Measurements from ENCODE around the gene CCDC152.
"Not testable (repeated sequence)": the region's sequence is repeated elsewhere in the genome, so short reads cannot be mapped to it uniquely, and the experiment has no call there.

Gene CCDC152

DNA sequence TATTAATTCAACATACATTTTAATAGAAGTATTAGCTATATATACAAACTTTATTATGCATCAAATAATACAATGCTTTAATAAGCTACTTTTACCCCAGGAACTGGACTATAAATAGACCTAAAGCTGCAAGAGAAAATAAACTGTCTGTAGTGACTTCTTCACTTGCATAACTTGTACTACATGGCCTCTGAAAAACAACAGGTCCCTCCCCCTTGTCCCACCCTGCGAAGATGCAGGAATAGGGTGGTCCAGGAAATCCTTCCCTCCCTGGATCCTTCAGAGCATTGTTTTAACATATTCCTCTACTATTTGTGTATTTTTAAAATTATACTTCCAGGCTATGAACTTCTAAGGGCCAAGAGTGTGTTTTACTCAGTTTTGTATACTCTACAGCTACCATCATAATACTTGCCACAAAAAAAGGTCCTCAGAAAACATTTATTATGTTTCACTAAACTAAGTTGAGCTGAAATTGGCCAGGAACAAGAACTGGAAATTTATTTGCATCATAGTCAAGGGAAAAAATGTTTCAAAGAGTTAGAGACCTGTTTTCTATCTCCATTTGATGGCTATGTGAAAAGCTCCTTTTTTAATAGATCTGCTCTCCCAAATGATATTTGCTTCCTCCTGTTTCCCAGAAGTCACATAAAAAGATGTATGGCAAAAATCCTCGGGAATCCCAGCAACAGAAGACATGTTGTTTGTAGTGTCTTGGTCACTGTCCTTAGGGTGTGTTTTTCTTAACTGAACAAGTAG, 70.3 kb downstream of the CCDC152 start:
- Mint-ChIP-seq H3K9me3 (no peaks in the 10 kb centered on the region), H3K27me3 (peaks cover 32% of the 10 kb centered on the region), H3K4me3 (no peak overlapping the region), H3K4me1 (no peaks in the 10 kb centered on the region), H3K27ac (ENCODE audit: low read depth) (no peak overlapping the region), H3K36me3 (ENCODE audit: insufficient read depth) (no peaks in the 10 kb centered on the region)
- DNase-seq (ENCODE audit: low spot score in 2 of 2): no peak
- ATAC-seq (replicated peaks; ENCODE audit: extremely low read depth, poor library complexity, severe bottlenecking): no peak

DNA sequence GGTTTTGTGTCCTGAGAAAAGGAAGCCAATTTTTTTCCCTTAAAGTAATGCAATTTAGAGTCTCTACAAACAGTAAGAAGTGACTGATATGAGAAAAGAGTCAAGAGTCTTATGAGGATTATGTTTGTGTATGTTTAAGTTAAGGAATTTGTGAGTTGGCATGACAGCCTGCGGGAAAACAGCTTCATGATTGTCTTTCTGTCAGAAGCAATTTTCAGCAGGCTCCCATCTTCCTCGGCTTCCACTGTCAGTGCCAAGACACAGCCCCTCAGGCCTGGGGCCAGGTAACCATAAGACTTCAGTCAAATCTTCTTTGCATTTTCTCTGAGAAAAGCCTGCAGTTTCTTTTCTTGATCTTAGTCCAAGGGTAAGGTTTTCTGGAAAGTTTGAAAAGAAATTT, 72.1 kb downstream of the CCDC152 start:
- Mint-ChIP-seq H3K9me3 (no peaks in the 10 kb centered on the region), H3K36me3 (ENCODE audit: insufficient read depth) (no peaks in the 10 kb centered on the region), H3K27me3 (peaks cover 48% of the 10 kb centered on the region), H3K4me1 (no peaks in the 10 kb centered on the region), H3K27ac (ENCODE audit: low read depth) (no peak overlapping the region), H3K4me3 (no peak overlapping the region)
- DNase-seq (ENCODE audit: low spot score in 2 of 2) (no peak), ATAC-seq (replicated peaks; ENCODE audit: extremely low read depth, poor library complexity, severe bottlenecking) (no peak)

DNA sequence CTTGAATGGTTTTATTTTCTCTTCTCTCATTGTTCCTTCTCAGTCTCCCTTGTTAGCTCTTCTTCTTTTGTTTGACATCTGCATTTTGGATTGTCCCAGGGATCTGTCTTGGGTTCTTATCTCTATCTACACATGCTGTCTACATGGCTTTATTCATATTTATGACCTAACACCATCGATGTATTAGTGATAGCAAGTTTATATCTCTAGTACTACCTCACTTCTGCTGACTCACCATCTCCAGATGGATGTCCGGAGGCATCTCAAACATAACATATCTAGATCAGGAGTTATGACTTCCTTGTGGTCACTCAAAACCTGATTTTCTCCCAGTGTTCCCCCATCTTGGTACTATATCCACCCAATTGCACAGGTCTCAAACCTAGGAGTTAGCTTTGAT, 74.3 kb downstream of the CCDC152 start:
- H3K4me3 Mint-ChIP-seq: no peak overlapping the region
- H3K27ac Mint-ChIP-seq (ENCODE audit: low read depth): no peak overlapping the region

DNA sequence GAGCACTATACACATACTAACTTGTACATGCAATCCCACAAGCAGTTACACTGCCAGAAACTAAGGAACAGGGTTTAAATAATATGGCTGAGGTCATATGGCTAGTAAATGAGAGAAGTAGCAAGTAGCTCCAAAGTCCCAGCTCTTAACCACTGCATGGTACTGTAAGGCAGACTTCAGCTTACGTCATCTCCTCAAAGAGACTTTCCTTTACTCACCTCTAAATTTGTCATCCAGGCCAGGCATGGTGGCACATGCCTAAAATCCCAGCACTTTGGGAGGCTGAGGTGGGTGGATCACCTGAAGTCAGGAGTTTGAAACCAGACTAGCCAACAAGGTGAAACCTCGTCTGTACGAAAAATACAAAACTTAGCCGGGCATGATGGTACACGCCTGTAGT, 75.4 kb downstream of the CCDC152 start:
- Mint-ChIP-seq H3K27ac (ENCODE audit: low read depth) (no peak overlapping the region), H3K9me3 (no peaks in the 10 kb centered on the region), H3K27me3 (peaks cover 40% of the 10 kb centered on the region), H3K4me1 (no peaks in the 10 kb centered on the region), H3K36me3 (ENCODE audit: insufficient read depth) (no peaks in the 10 kb centered on the region), H3K4me3 (no peak overlapping the region)
- ATAC-seq (replicated peaks; ENCODE audit: extremely low read depth, poor library complexity, severe bottlenecking) (no peak), DNase-seq (ENCODE audit: low spot score in 2 of 2) (no peak)

More for the DNA sequence above, 74.3 kb downstream of the CCDC152 start:
- Mint-ChIP-seq H3K27me3 (peaks cover 40% of the 10 kb centered on the region), H3K4me1 (no peaks in the 10 kb centered on the region), H3K9me3 (no peaks in the 10 kb centered on the region), H3K36me3 (ENCODE audit: insufficient read depth) (no peaks in the 10 kb centered on the region)
- no peak for DNase-seq (ENCODE audit: low spot score in 2 of 2)
- ATAC-seq (replicated peaks; ENCODE audit: extremely low read depth, poor library complexity, severe bottlenecking): no peak

DNA sequence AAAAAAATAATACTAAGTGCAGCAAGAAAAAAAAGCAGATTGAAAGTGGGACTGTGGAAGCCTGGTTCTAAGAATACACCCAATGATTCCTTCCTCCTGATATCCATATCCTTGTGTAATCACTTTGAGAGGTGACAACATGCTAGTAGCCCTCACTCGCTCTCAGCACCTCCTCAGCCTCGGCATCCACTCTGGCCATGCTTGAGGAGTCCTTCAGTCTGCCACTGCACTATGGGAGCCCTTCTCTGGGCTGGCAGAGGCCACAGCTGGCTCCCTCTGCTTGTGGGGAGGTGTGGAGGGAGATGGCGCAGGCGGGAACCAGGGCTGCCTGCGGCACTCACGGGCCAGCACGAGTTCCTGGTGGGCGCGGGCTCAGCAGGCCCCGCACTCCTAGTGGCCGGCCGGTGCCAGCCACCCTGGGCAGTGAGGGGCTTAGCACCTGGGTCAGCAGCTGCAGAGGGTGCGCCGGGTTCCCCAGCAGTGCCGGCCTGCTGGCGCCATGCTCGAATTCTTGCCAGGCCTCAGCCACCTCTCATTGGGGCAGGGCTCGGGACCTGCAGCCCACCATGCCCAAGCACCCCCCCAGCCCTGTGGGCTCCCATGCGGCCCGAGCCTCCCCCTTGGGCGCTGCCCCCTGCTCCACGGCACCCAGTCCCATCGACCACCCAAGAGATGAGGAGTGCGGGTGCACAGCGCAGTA, 79.6 kb downstream of the CCDC152 start:
- no peaks in the 10 kb centered on the region for H3K4me1 Mint-ChIP-seq
- DNase-seq (ENCODE audit: low spot score in 2 of 2): no peak
- no peak overlapping the region for H3K27ac Mint-ChIP-seq (ENCODE audit: low read depth)
- ATAC-seq (replicated peaks; ENCODE audit: extremely low read depth, poor library complexity, severe bottlenecking): no peak
- no peak overlapping the region for H3K4me3 Mint-ChIP-seq
- no peaks in the 10 kb centered on the region for H3K36me3 Mint-ChIP-seq (ENCODE audit: insufficient read depth)
- peaks cover 38% of the 10 kb centered on the region for H3K27me3 Mint-ChIP-seq
- H3K9me3 Mint-ChIP-seq: no peaks in the 10 kb centered on the region

DNA sequence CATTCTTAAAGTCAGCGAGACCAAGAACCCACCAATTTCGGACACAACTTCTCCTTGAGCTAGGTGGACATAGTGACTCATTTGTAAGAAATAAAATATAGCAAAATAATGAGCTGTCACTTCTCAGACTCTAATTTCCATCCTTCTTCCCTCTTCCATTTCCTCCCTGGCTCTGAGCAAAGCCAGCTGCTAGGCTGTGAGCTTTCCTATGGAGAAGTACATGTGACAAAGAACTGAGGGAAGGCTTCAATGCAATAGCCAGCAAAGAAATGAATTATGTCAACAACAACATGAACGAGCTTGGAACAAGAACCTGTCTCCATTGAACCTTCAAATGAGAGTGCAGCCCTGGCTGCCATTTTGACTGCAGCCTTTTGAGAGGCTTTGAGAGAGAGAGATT, 81.0 kb downstream of the CCDC152 start:
- no peak overlapping the region for H3K4me3 Mint-ChIP-seq
- no peaks in the 10 kb centered on the region for H3K9me3 Mint-ChIP-seq
- H3K27ac Mint-ChIP-seq (ENCODE audit: low read depth): no peak overlapping the region
- H3K36me3 Mint-ChIP-seq (ENCODE audit: insufficient read depth): no peaks in the 10 kb centered on the region
- DNase-seq (ENCODE audit: low spot score in 2 of 2) (no peak), ATAC-seq (replicated peaks; ENCODE audit: extremely low read depth, poor library complexity, severe bottlenecking) (no peak)
- no peaks in the 10 kb centered on the region for H3K4me1 Mint-ChIP-seq
- peaks cover 29% of the 10 kb centered on the region for H3K27me3 Mint-ChIP-seq

DNA sequence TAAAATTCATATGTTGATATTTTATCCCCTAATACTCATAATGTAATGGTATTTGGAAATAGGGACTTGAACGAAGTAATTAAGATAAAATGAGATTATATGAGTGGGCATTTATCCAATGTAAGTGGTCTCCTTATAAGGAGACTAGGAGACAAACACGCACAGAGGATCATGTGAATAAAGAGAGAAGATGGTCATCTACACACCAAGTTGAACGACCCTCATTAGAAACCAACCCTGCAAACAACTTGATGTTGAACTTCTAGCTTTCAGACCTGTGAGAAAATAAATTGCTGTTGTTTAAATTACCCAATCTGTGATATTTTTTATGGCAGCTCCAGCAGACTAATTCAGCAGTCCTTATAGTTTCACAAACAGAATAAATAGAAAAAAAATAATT, 82.6 kb downstream of the CCDC152 start:
- Mint-ChIP-seq H3K4me3 (no peak overlapping the region), H3K27ac (ENCODE audit: low read depth) (no peak overlapping the region), H3K27me3 (peaks cover 22% of the 10 kb centered on the region), H3K36me3 (ENCODE audit: insufficient read depth) (no peaks in the 10 kb centered on the region), H3K9me3 (no peaks in the 10 kb centered on the region), H3K4me1 (no peaks in the 10 kb centered on the region)
- no peak for DNase-seq (ENCODE audit: low spot score in 2 of 2)
- ATAC-seq (replicated peaks; ENCODE audit: extremely low read depth, poor library complexity, severe bottlenecking): no peak

DNA sequence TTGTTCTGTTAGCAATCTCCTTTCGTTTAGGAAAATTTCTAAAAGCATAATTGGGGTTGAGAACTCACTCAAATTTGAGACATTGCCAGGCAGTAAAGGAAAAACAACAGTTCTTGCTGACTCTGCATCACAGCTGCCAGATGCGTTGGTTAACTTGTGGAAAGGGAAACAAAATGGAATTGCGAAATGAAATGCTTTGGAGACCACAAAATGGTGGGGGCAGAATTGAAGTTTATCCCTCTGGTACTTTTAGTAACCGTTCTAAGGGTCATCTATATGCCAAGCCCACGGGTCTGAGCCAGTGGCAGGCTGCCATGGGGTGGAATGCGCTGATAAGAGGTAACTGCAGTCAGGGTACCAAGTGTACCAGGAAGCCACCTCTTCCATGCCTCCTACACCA, 83.7 kb downstream of the CCDC152 start:
- Mint-ChIP-seq H3K9me3 (no peaks in the 10 kb centered on the region), H3K36me3 (ENCODE audit: insufficient read depth) (no peaks in the 10 kb centered on the region), H3K27ac (ENCODE audit: low read depth) (no peak overlapping the region), H3K4me1 (no peaks in the 10 kb centered on the region), H3K27me3 (peaks cover 22% of the 10 kb centered on the region), H3K4me3 (no peak overlapping the region)
- no peak for DNase-seq (ENCODE audit: low spot score in 2 of 2)
- ATAC-seq (replicated peaks; ENCODE audit: extremely low read depth, poor library complexity, severe bottlenecking): no peak

DNA sequence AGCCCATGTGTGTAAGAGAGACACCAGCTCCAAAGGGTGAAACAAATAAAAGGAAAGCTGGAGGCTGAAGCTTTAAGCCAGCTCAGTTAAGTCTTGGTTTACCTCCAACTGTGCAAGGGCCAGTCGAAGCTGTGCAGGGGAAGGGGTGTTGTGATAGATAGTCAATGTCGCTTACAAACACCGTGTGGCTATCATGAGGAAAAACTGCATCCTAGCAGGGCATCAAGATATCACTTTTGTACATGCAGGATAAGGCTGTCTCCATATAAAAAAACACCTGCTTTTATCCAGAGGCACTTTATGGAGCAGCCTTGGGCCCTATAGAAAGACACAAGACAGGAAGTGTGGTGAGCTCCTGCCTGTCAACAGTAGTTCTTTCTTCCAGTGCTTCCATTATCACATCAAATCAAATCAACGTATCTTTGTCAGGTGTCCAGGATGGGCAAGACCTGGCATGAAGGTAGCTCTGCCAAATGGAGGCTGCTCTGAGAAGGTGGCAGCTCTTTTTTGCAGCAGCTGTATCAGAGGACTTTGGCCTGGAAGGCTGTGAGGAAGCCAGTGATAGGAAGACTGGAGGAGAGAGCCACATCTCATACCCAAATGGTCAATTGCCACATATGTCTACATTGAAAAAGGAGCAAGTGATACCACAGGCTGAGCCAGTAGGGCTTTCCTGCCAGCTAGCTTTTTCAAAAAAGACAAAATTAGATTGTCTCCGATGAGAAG, 84.4 kb downstream of the CCDC152 start:
- ATAC-seq (replicated peaks; ENCODE audit: extremely low read depth, poor library complexity, severe bottlenecking) (no peak), DNase-seq (ENCODE audit: low spot score in 2 of 2) (no peak)
- Mint-ChIP-seq H3K4me3 (no peak overlapping the region), H3K9me3 (no peaks in the 10 kb centered on the region), H3K27ac (ENCODE audit: low read depth) (no peak overlapping the region), H3K36me3 (ENCODE audit: insufficient read depth) (no peaks in the 10 kb centered on the region), H3K27me3 (peaks cover 22% of the 10 kb centered on the region), H3K4me1 (no peaks in the 10 kb centered on the region)

DNA sequence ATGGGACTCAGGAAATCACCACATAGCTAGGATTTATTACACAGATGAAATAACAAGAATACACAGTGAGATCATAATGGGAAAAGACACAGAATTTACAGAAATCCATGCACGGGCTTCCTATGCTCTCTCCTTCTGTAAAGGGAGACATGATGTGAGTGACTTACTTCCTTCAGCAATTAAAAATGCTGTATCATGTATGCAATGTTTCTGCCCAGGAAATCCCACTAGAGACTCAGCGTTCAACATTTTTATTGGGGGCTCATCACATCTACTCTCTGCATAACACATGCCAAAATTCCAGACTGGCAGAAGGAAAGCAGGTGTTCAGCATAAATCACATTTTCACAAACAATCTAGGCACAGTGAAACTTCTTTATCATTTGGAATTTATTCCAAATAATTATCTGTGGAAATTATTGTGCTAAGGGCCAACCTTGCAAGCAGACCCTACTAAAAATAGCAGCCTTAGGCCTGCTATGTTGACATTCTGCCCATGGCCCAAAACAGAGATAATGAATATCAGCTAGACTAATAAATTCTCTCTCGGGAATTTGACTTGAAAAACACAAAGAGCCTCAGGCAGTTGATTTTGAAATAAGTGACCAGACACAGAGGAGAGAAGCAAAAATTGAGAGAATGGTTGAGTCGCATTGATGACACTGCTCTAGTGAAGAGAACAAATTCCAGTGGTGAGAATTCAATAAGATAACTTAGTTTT, 86.5 kb downstream of the CCDC152 start:
- Mint-ChIP-seq H3K4me1 (no peaks in the 10 kb centered on the region), H3K9me3 (no peaks in the 10 kb centered on the region), H3K27me3 (peaks cover 34% of the 10 kb centered on the region), H3K4me3 (no peak overlapping the region), H3K36me3 (ENCODE audit: insufficient read depth) (no peaks in the 10 kb centered on the region), H3K27ac (ENCODE audit: low read depth) (no peak overlapping the region)
- ATAC-seq (replicated peaks; ENCODE audit: extremely low read depth, poor library complexity, severe bottlenecking): no peak
- DNase-seq (ENCODE audit: low spot score in 2 of 2): no peak

DNA sequence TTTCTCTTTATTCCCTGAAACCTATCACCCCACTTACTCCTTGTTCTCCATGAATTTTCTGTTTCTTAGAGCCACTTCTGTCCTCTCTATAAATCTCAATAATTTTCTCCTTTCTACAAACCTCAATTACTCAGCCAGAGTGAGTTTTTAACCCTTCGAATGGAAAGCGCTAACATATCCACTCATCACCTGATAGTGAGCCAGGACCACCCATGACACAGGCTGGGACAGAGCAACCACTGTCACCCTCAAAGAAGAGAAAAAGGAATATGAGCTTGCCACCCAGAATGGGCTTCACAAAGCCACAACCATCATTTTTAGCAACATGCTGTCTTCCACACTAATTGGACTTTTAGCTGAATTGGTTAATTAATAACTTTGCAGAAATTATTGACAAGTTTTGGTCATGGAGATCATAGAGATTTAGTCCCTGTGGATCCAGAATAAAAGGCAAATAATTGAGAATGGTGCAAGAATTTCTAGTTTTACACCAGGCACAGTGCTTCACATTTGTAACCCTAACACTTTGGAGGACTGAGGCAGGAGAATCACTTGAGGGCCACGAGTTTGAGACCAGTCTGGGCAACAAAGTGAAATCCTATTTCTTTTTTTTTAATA, 87.2 kb downstream of the CCDC152 start:
- peaks cover 41% of the 10 kb centered on the region for H3K27me3 Mint-ChIP-seq

DNA sequence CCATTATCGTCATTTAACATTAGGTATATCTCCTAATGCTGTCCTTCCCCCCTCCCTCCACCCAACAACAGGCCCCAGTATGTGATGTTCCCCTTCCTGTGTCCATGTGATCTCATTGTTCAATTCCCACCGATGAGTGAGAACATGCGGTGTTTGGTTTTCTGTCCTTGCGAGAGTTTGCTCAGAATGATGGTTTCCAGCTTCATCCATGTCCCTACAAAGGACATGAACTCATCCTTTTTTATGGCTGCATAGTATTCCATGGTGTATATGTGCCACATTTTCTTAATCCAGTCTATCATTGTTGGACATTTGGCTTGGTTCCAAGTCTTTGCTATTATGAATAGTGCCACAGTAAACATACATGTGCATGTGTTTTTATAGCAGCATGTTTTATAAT, 87.8 kb downstream of the CCDC152 start:
- H3K27me3 Mint-ChIP-seq: peaks cover 45% of the 10 kb centered on the region
- not testable (repeated sequence) for ATAC-seq (replicated peaks; ENCODE audit: extremely low read depth, poor library complexity, severe bottlenecking); H3K9me3 Mint-ChIP-seq

More for the DNA sequence above, 87.2 kb downstream of the CCDC152 start:
- Mint-ChIP-seq H3K4me1 (no peaks in the 10 kb centered on the region), H3K36me3 (ENCODE audit: insufficient read depth) (no peaks in the 10 kb centered on the region), H3K27ac (ENCODE audit: low read depth) (no peak overlapping the region), H3K4me3 (no peak overlapping the region), H3K9me3 (no peaks in the 10 kb centered on the region)
- ATAC-seq (replicated peaks; ENCODE audit: extremely low read depth, poor library complexity, severe bottlenecking) (no peak), DNase-seq (ENCODE audit: low spot score in 2 of 2) (no peak)

More for the DNA sequence above, 87.8 kb downstream of the CCDC152 start:
- not testable (repeated sequence) for H3K27ac Mint-ChIP-seq (ENCODE audit: low read depth); H3K36me3 Mint-ChIP-seq (ENCODE audit: insufficient read depth); DNase-seq (ENCODE audit: low spot score in 2 of 2); H3K4me1 Mint-ChIP-seq; H3K4me3 Mint-ChIP-seq

All from central memory CD8-positive, alpha-beta T cell (primary cell).